HAP-1 (cell line): Measurements from ENCODE around the gene SEC22C.

ENCODE experiments used
- DNase-seq, 2 experiments: peaks; one replicate each; pipeline ENCODE4 v3.0.0-alpha.2; 2016 to 2020; ENCODE audit warnings: low spot score in 2 of 2
- H3K27me3 ChIP-seq: fragments of 250-450 bp; sonication (Bioruptor Pico); 2 replicates; pipeline ENCODE4 v1.5.1; 2020; ENCODE audit warnings: low read depth, mild to moderate bottlenecking, moderate library complexity
- H3K36me3 ChIP-seq: fragments of 250-450 bp; sonication (Bioruptor Pico); replicated peaks from 2 replicates; pipeline ENCODE4 v1.5.1; 2020; ENCODE audit warnings: mild to moderate bottlenecking
- H3K4me1 ChIP-seq: fragments of 250-450 bp; sonication (Bioruptor Pico); 2 replicates; pipeline ENCODE4 v1.5.1; 2020; ENCODE audit warnings: mild to moderate bottlenecking
- H3K4me3 ChIP-seq: fragments of 250-450 bp; sonication (Bioruptor Pico); 2 replicates; pipeline ENCODE4 v1.5.1; 2020; ENCODE audit warnings: mild to moderate bottlenecking, moderate library complexity
- H3K9me3 ChIP-seq: fragments of 250-450 bp; sonication (Bioruptor Pico); 2 replicates; pipeline ENCODE4 v1.5.1; 2020; ENCODE audit warnings: mild to moderate bottlenecking, moderate library complexity
- in situ Hi-C: fragments of 300-500 bp; cut with MboI; formaldehyde crosslinking; loops from 3 replicates; pipeline ENCODE4 v1.14.3; 2020; ENCODE audit warnings: low sequenced_read_pairs, inconsistent platforms, mixed read lengths

SEC22C gene

GRCh38 chr3:42509111-42509510 lies 72.7 kb downstream of the SEC22C start:
- H3K36me3 ChIP-seq = no peaks in the 10 kb centered on the region
- H3K9me3 ChIP-seq = no peaks in the 10 kb centered on the region
- H3K4me3 ChIP-seq = no peak overlapping the region
- in situ Hi-C loops = no loop called here
- H3K27me3 ChIP-seq = peaks cover 13% of the 10 kb centered on the region; the same call in 1 of the 2 replicates
- H3K4me1 ChIP-seq = no peaks in the 10 kb centered on the region
- no peak for DNase-seq

DNA sequence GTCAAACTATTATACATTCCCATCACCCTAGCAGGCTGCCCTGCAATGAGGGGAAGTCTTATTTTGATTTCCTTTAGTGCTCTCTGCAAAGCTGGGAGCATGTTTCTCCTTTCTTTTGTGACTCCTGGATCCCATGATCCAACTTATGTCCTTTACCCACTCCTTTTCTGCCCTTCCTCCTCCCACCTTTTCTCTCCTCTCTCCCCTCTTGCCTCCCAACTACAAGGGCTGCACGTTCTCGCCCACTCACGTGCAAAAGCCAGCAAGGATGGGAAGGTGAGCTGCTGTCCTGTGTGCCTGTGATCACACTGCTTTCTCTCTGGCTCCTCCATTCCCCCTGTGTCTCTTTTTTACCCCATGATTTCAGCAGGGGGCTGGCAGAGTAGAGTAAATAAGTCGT lies 73.2 kb downstream of the SEC22C start:
- Histone ChIP-seq H3K36me3 (no peaks in the 10 kb centered on the region), H3K4me1 (no peaks in the 10 kb centered on the region), H3K9me3 (no peaks in the 10 kb centered on the region), H3K27me3 (peaks cover 13% of the 10 kb centered on the region; the same call in 1 of the 2 replicates), H3K4me3 (no peak overlapping the region)
- DNase-seq = no peak
- in situ Hi-C loops = no loop called here

DNA sequence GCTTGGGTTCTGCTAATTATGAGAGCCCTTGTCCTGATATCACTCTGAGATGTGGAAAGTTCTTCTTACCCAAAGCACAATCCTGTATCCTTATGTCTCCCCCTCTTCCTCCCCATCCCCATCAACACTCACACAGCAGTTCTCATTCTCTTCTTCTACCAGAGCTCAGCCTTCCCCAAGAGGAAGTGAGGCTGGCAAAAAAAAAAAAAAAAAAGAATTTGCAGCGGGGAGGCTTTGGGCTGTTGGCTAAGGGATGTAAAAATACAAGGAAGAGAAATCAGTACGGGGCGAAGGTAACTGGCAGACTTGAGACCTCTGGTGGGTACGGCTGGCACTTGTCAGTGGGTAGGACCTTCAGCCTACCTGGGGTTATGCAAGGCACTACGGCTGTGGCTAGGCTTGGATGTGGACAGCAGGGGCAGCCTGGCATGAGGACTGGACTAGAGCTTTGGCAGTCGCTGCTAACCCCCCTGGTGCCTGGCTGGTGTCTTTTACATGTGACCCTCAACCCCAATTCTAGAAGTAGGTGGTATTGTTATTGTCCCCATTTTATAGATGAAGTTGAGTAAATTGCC lies 73.9 kb downstream of the SEC22C start:
- H3K4me1 ChIP-seq = no peaks in the 10 kb centered on the region
- no peak overlapping the region for H3K4me3 ChIP-seq
- H3K36me3 ChIP-seq = no peaks in the 10 kb centered on the region
- H3K27me3 ChIP-seq = peaks cover 13% of the 10 kb centered on the region; the same call in 1 of the 2 replicates
- no peak for DNase-seq
- no peaks in the 10 kb centered on the region for H3K9me3 ChIP-seq
- in situ Hi-C loops = no loop called here

DNA sequence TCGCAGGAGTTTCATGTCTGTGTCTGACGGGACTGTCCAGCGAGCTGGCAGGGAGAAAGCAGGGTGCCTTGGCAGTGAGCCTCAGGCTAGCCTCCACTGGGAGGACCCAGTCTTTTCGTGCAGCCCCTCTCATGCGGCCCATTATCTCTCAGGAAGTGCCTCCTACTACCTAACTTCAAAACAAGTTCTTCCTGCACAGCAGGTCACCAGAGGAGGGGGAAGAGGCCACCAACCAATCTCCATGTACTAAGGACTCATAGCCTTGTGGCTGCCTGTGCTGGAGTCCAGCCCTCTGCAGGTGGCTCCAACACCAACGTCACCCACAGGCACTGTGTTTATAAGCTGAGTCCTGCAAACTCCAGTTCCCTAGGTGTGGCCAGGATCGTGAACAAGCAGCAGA lies 74.5 kb downstream of the SEC22C start:
- DNase-seq = no peak
- in situ Hi-C loops = no loop called here

DNA sequence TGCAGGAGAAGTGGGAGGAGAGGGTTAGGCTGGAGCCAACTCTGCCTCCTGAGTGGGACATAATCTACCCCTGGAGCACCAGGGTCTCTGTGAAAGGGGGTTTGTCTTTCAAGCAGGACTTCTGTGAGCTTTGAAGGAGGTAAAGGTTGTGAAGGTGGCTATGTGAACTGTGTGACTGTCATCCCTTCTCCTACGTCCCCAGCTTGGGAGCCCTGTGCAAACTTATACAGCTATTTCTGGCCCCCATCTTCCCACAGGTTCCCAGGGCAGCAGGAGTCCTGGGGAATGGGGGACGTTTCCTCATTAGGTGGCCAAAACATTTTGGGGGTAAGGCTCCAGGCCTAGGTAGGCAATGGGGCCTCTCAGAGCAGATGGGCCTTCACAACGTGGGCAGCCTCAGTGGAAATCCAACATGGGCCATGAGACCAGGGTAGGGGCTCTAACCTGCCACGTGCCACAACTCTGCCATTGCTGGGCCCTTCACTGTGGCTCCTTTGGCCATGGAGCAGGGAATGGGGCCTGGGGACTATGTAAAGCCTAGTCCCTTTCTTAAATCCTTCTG lies 75.8 kb downstream of the SEC22C start:
- in situ Hi-C loops = no loop called here
- H3K4me1 ChIP-seq = peaks cover 4% of the 10 kb centered on the region; the same call in 1 of the 2 replicates
- no peaks in the 10 kb centered on the region for H3K9me3 ChIP-seq
- no peak overlapping the region for H3K4me3 ChIP-seq
- peak in 1 of 2 experiments; percentile 5 for DNase-seq
- H3K36me3 ChIP-seq = no peaks in the 10 kb centered on the region
- H3K27me3 ChIP-seq = peaks cover 26% of the 10 kb centered on the region

More for the DNA sequence above, 74.5 kb downstream of the SEC22C start:
- H3K36me3 ChIP-seq = no peaks in the 10 kb centered on the region
- H3K4me1 ChIP-seq = no peaks in the 10 kb centered on the region
- no peaks in the 10 kb centered on the region for H3K9me3 ChIP-seq
- peaks cover 13% of the 10 kb centered on the region; the same call in 1 of the 2 replicates for H3K27me3 ChIP-seq
- H3K4me3 ChIP-seq = no peak overlapping the region

- in situ Hi-C loops = no loop called here
- H3K4me3 ChIP-seq = no peak overlapping the region
- no peaks in the 10 kb centered on the region for H3K36me3 ChIP-seq
- peaks cover 33% of the 10 kb centered on the region for H3K27me3 ChIP-seq
- DNase-seq = peak in 1 of 2 experiments; percentile 4
- peaks cover 4% of the 10 kb centered on the region; the same call in 1 of the 2 replicates for H3K4me1 ChIP-seq
- no peaks in the 10 kb centered on the region for H3K9me3 ChIP-seq
Measured at GRCh38 chr3:42505128-42505848, 76.5 kb downstream of the SEC22C start.

DNA sequence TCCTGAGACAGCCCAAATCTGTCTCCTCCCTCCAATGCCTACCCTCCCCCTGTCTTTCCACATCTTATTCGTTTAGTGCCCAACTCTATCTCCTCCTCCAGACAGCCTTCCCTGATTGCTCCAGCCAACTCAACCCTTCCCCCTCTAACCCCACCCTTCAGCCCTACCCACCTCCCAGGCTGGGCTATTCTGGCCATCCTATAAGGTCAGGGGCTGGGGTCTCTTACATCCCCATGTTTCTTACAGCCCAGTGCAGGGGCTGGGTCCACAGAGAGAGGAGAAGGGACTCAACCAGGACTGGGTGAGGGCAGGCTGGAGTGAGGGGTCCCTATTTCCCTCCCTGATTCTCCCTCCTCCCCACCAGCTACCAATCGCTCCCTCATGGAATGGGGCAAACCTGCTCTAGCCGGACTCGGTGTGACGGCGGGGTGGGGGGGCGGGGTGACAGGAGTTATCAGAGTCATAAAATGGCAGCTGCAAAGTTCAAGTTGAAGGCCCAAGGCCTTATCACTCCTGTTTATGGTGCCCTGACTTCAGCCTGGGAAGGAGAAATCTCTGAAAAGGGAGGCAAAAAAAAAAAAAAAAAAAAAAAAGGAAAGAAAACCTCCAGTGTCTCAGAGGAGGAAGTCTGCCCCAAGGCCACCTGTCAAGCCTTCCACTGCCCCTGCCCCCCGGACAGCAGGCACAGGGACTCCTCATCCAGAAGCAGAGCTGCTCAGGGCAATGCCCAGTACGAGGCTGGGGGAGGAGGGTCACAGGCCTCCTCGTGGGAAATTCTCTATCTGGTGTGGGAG lies 77.2 kb downstream of the SEC22C start:
- no peaks in the 10 kb centered on the region for H3K9me3 ChIP-seq
- no peaks in the 10 kb centered on the region for H3K36me3 ChIP-seq
- H3K4me3 ChIP-seq = no peak overlapping the region
- H3K4me1 ChIP-seq = peaks cover 4% of the 10 kb centered on the region; the same call in 1 of the 2 replicates
- in situ Hi-C loops = no loop called here
- peaks cover 37% of the 10 kb centered on the region for H3K27me3 ChIP-seq
- no peak for DNase-seq

DNA sequence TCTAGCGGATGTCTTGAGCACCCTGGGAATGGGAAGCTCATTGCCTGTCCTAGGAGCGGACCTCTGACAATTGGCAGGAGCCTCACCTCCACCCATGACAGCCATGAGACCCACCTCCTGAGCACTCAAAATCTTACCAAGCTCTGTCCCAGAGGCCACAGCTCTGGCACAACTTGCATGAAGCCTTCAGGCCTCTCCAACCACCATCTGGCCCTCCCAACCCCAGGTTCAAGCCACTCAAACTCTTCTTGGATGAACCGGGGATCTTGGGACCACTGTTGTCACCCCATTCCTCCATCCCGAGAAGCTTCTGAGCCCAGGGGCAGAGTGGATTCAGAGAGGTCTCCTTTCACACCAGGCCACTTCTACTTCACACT lies 77.8 kb downstream of the SEC22C start:
- no peaks in the 10 kb centered on the region for H3K36me3 ChIP-seq
- no peak overlapping the region for H3K4me3 ChIP-seq
- H3K4me1 ChIP-seq = peaks cover 4% of the 10 kb centered on the region; the same call in 1 of the 2 replicates
- peak in 1 of 2 experiments; percentile 4 for DNase-seq
- H3K27me3 ChIP-seq = peaks cover 41% of the 10 kb centered on the region
- no peaks in the 10 kb centered on the region for H3K9me3 ChIP-seq
- in situ Hi-C loops = no loop called here

DNA sequence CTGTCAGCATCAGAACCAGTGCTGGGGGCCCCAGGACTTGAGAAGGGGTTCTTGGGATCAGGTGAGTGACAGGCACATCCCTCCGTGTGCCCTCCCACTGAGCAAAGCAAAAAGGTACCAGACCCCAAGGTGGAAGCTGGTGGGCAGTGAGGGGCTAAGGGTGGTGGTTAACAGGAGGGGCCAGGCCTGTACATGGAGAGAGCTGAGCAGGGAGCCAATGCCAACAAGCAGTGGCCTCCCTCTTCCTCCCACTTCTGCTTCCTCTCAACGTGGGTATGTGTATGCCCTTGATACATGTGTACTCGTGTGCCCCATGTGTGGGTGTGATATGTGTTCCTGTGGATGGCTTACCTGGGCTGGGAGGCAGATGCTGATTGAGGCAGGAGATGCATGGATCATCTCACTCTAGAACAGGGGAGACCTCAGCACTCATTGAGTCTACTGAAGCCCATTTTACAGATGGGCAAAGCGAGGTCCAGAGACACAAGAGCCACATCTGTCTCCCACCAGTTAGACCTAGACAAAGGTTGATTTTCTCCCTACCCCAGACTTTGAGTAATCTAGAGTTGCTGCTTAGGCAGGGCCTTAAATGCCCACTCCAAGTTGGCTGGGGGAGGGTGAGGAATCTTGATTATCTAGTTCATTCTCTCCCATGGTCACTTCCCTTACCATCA lies 78.4 kb downstream of the SEC22C start:
- no peaks in the 10 kb centered on the region for H3K9me3 ChIP-seq
- H3K27me3 ChIP-seq = peaks cover 43% of the 10 kb centered on the region
- peaks cover 4% of the 10 kb centered on the region; the same call in 1 of the 2 replicates for H3K4me1 ChIP-seq
- no peaks in the 10 kb centered on the region for H3K36me3 ChIP-seq
- DNase-seq = peak in 1 of 2 experiments; percentile 3
- in situ Hi-C loops = no loop called here
- no peak overlapping the region for H3K4me3 ChIP-seq

GRCh38 chr3:42502429-42503250 lies 79.1 kb downstream of the SEC22C start, which contains the start of gene VIPR1:
Gene VIPR1 (plus strand): TSS chr3:42502643. CDS start chr3:42502736, 93 bp downstream.
- Histone ChIP-seq H3K27me3 (peaks cover 38% of the 10 kb centered on the region), H3K9me3 (no peaks in the 10 kb centered on the region), H3K4me3 (peak within 1 kb of the TSS; percentile 20), H3K36me3 (no peaks in the 10 kb centered on the region), H3K4me1 (peaks cover 4% of the 10 kb centered on the region; the same call in 1 of the 2 replicates)
- in situ Hi-C loops = no loop called here
- DNase-seq = peak; percentile 52 to 85

DNA sequence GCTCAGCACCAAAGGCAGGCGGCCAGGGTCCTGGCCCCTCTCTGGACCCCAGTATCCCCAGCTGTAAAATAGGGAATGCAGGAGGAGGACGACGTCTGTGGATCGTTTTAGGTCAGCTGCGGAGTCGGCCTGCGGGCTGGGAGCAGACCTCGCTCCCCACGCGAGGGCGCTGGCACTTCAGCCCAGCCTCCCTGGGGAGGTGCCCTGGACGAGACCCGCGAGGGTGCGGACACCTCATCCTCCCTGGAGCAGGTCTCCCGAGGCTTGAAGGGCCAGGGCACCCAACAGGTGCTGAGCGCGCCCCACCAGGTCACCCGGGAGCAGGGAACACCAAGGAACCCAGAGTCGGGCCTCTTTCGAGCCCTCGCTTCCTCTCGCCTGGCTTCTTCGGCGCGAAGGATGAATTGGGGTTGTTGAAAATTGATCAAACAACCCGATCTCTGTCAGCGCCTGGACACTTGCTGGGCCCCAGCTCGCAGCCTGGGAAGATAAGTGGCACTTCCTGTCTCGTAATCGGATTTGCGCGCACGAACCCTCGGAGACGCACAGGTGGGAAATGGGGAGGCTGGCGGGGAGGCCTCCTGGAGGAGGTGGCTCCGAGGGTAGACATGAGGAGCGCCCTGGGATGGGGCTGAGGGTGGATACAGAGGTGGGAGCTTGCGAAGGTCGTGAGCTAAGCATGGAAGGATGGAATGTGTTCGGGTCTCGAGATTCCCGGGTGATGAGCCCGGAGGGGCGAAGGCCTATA lies 79.9 kb downstream of the SEC22C start:
- no peaks in the 10 kb centered on the region for H3K9me3 ChIP-seq
- peaks cover 32% of the 10 kb centered on the region for H3K27me3 ChIP-seq
- H3K4me1 ChIP-seq = peaks cover 4% of the 10 kb centered on the region; the same call in 1 of the 2 replicates
- peak in 1 of 2 experiments; percentile 55 for DNase-seq
- H3K4me3 ChIP-seq = peak overlapping the region; percentile 20
- no peaks in the 10 kb centered on the region for H3K36me3 ChIP-seq
- in situ Hi-C loops = no loop called here

- Histone ChIP-seq H3K27me3 (peaks cover 32% of the 10 kb centered on the region), H3K4me1 (peaks cover 4% of the 10 kb centered on the region; the same call in 1 of the 2 replicates), H3K4me3 (no peak overlapping the region), H3K36me3 (no peaks in the 10 kb centered on the region), H3K9me3 (no peaks in the 10 kb centered on the region)
- in situ Hi-C loops = no loop called here
- DNase-seq = peak in 1 of 2 experiments; percentile 20
Measured at GRCh38 chr3:42501321-42501680, 80.5 kb downstream of the SEC22C start.
